DLD1 (cell line): ENCODE measurements around the gene FBXW9.
"Not testable (repeated sequence)": the region's sequence is repeated elsewhere in the genome, so short reads cannot be mapped to it uniquely, and the experiment has no call there.

ENCODE experiments used
- in situ Hi-C: cut with HindIII; loops from 2 replicates; pipeline ENCODE4 v1.10.0; 2017; ENCODE audit warnings: low sequenced_read_pairs

The FBXW9 gene

GRCh38 chr19:12715929-12716328 is 19.5 kb upstream of the FBXW9 start:
- in situ Hi-C loops, result no loop called here

- in situ Hi-C loops, result no loop called here
These were observed 18.7 kb upstream of the FBXW9 start for GRCh38 chr19:12715102-12715501.

- in situ Hi-C loops, result not testable (repeated sequence)
These were observed 16.9 kb upstream of the FBXW9 start for GRCh38 chr19:12713304-12713703.

GRCh38 chr19:12712077-12712476 is 15.6 kb upstream of the FBXW9 start:
- in situ Hi-C loops, result not testable (repeated sequence)

- in situ Hi-C loops, result no loop called here
These were observed 14.8 kb upstream of the FBXW9 start for GRCh38 chr19:12711187-12711586.

GRCh38 chr19:12708641-12709040 is 12.2 kb upstream of the FBXW9 start:
- in situ Hi-C loops, result no loop called here

GRCh38 chr19:12706332-12706718 is 9.9 kb upstream of the FBXW9 start:
- in situ Hi-C loops, result no loop called here

- in situ Hi-C loops, result no loop called here
These were observed 9.4 kb upstream of the FBXW9 start for GRCh38 chr19:12705654-12706331.

GRCh38 chr19:12705169-12705568 is 8.7 kb upstream of the FBXW9 start:
- in situ Hi-C loops, result no loop called here

GRCh38 chr19:12703046-12703445 is 6.6 kb upstream of the FBXW9 start:
- in situ Hi-C loops, result no loop called here

- in situ Hi-C loops, result no loop called here
These were observed 5.3 kb upstream of the FBXW9 start for GRCh38 chr19:12701596-12702282.

GRCh38 chr19:12698138-12698537 is 1.7 kb upstream of the FBXW9 start:
- in situ Hi-C loops, result no loop called here

- in situ Hi-C loops, result not testable (repeated sequence)
These were observed 994 bp upstream of the FBXW9 start for GRCh38 chr19:12697425-12697824.

GRCh38 chr19:12695997-12696365 is 450 bp downstream of the FBXW9 start:
- in situ Hi-C loops, result no loop called here

GRCh38 chr19:12695514-12695913 is 917 bp downstream of the FBXW9 start:
- in situ Hi-C loops, result no loop called here

- in situ Hi-C loops, result no loop called here
These were observed 1.3 kb downstream of the FBXW9 start for GRCh38 chr19:12695096-12695495.

GRCh38 chr19:12694641-12695040 is 1.8 kb downstream of the FBXW9 start:
- in situ Hi-C loops, result no loop called here

GRCh38 chr19:12692960-12693359 is 3.5 kb downstream of the FBXW9 start:
- in situ Hi-C loops, result no loop called here

GRCh38 chr19:12689581-12690216 is 6.7 kb downstream of the FBXW9 start:
- in situ Hi-C loops, result no loop called here

- in situ Hi-C loops, result no loop called here
These were observed 7.4 kb downstream of the FBXW9 start for GRCh38 chr19:12689012-12689411.

- in situ Hi-C loops, result no loop called here
These were observed 8.8 kb downstream of the FBXW9 start, which contains the start of gene GNG14 for GRCh38 chr19:12687496-12688196. Gene GNG14 (plus strand): TSS chr19:12687998. CDS start chr19:12688049, 51 bp downstream.
